K562 (cell line): Measurements from ENCODE around the gene HECW1. TPM values are rescaled to one million over a fixed set of nuclear protein-coding genes. Genes with fewer than 3 reads are reported as not detected.

ENCODE experiments used
- ATAC-seq: fragments of 200-7000 bp; cut with Tn5 transposase; 3 replicates; pipeline ENCODE4 v1.9.1; 2020; ENCODE audit warnings: moderate library complexity
- BruUV-seq: library from RNA; stranded (reverse); fragments of 400-500 nt; replicated peaks from 2 replicates; lab custom pipeline; 2021; lab: Mats Ljungman, UMichigan
- CTCF ChIA-PET: fragments of 300-600 bp; formaldehyde crosslinking; extraction: SDS; loops from one replicate; lab custom pipeline; 2021; ENCODE audit warnings: low intra/inter-chr PET ratio; lab: Yijun Ruan, JAX
- POLR2A ChIA-PET: fragments of 300-600, 350-650 bp; sonication (Branson Sonifier 250); formaldehyde crosslinking; extraction: SDS; loops from one replicate; lab custom pipeline; 2021; ENCODE audit warnings: antibody characterized with exemption, inconsistent platforms; lab: Yijun Ruan, JAX
- DNase-seq, 4 experiments: peaks; one replicate each; pipeline versions ENCODE4 v3.0.0 to v3.0.0-alpha.2; 2011 to 2018; ENCODE audit warnings: low spot score in 3 of 4, mixed read lengths in 3 of 4; ENCODE audit errors: extremely low read depth in 1 of 4
- FAIRE-seq: peaks from 2 replicates; lab custom pipeline; 2011; peaks lifted over from hg19 to GRCh38; lab: Jason Lieb, UNC
- H2AFZ ChIP-seq: 2 replicates; pipeline ENCODE4 v1.6.0; 2011; ENCODE audit warnings: low read depth, low read length, control low read depth, inconsistent platforms
- H3K27ac ChIP-seq: fragments of 200-600 bp; 3 replicates; pipeline ENCODE4 v1.8.0; 2011; ENCODE audit warnings: low read depth, mild to moderate bottlenecking, control low read depth, inconsistent platforms, low read length, moderate library complexity, mixed read lengths; ENCODE audit errors: extremely low read depth
- H3K27me3 ChIP-seq, 2 experiments: fragments of 300-600 bp in 1 of 2; 2 replicates in 1 of 2; 3 replicates in 1 of 2; pipeline versions ENCODE4 v1.6.0 to v1.8.0; 2011; ENCODE audit warnings: inconsistent platforms in 2 of 2, low read length in 2 of 2, mild to moderate bottlenecking in 1 of 2, mixed read lengths in 1 of 2, moderate library complexity in 1 of 2; ENCODE audit not compliant: control insufficient read depth in 2 of 2, insufficient read depth in 2 of 2
- H3K36me3 ChIP-seq: fragments of 300-600 bp; 3 replicates; pipeline ENCODE4 v1.8.0; 2011; ENCODE audit warnings: mild to moderate bottlenecking, low read length, inconsistent platforms; ENCODE audit not compliant: control insufficient read depth, insufficient read depth
- H3K4me1 ChIP-seq, 2 experiments: fragments of 200-600 bp in 1 of 2; replicated peaks in 1 of 2; 2 replicates in 1 of 2; 3 replicates in 1 of 2; pipeline versions ENCODE4 v1.5.1 to v1.8.0; 2011; ENCODE audit warnings: inconsistent platforms in 2 of 2, low read length in 2 of 2, mild to moderate bottlenecking in 1 of 2, mixed read lengths in 1 of 2, moderate library complexity in 1 of 2; ENCODE audit not compliant: control insufficient read depth in 2 of 2, insufficient read depth in 2 of 2
- H3K4me2 ChIP-seq: 2 replicates; pipeline ENCODE4 v1.6.1; 2011; ENCODE audit warnings: low read length, control low read depth, inconsistent platforms, mixed read lengths; ENCODE audit not compliant: insufficient read depth
- H3K4me3 ChIP-seq: fragments of 200-600 bp; sonication (generic), shearing (Covaris generic); 2 replicates; pipeline ENCODE4 v1.5.1; 2016; ENCODE audit warnings: control low read depth, inconsistent platforms
- H3K79me2 ChIP-seq: fragments of 200-600 bp; 3 replicates; pipeline ENCODE4 v1.8.0; 2011; ENCODE audit warnings: low read length, inconsistent platforms; ENCODE audit not compliant: control insufficient read depth, insufficient read depth
- H3K9ac ChIP-seq, 2 experiments: 2 replicates each; pipeline versions ENCODE4 v1.6.0 to v1.6.1; 2011; ENCODE audit warnings: low read depth in 2 of 2, low read length in 2 of 2, control low read depth in 1 of 2, inconsistent platforms in 1 of 2, mild to moderate bottlenecking in 1 of 2, mixed read lengths in 1 of 2; ENCODE audit not compliant: insufficient read depth in 1 of 2
- H3K9me1 ChIP-seq: one replicate; pipeline ENCODE4 v1.6.0; 2011; ENCODE audit warnings: inconsistent platforms, mild to moderate bottlenecking, low read length, moderate library complexity; ENCODE audit not compliant: control insufficient read depth, insufficient read depth
- H3K9me3 ChIP-seq: replicated peaks from 2 replicates; pipeline ENCODE4 v1.5.1; 2011; ENCODE audit warnings: low read depth, low read length, inconsistent platforms; ENCODE audit not compliant: control insufficient read depth, insufficient read depth
- H4K20me1 ChIP-seq: replicated peaks from 2 replicates; pipeline ENCODE4 v1.6.1; 2011; ENCODE audit warnings: low read length, inconsistent platforms, mixed read lengths; ENCODE audit not compliant: control insufficient read depth, insufficient read depth
- CEBPG ChIP-seq, 3 experiments: fragments of 200-800 bp in 1 of 3; sonication (Bioruptor generic) in 1 of 3; sonication (generic) in 1 of 3; formaldehyde crosslinking in 1 of 3; IDR thresholded peaks in 2 of 3; conservative IDR thresholded peaks in 1 of 3; 2 replicates each; pipeline versions ENCODE4 v1.6.1 to v1.8.0; 2016 to 2022; ENCODE audit warnings: missing compliant biosample characterization in 2 of 3, missing genetic modification characterization in 2 of 3, mild to moderate bottlenecking in 1 of 3, missing genetic modification reagents in 1 of 3
- EGR1 ChIP-seq: fragments of 450-650 bp; conservative IDR thresholded peaks from 2 replicates; pipeline ENCODE4 v1.6.1; 2017; ENCODE audit warnings: mild to moderate bottlenecking
- FUS ChIP-seq: fragments of 200-400 bp; formaldehyde crosslinking; optimal IDR thresholded peaks from 2 replicates; pipeline ENCODE3; 2017; ENCODE audit warnings: low read depth, low read length
- SMAD4 ChIP-seq: fragments of 250-450 bp; sonication (Bioruptor Pico); conservative IDR thresholded peaks from 2 replicates; pipeline ENCODE4 v1.8.0; 2021; ENCODE audit warnings: inconsistent platforms, mild to moderate bottlenecking, moderate library complexity
- TGIF2 ChIP-seq: sonication (generic); formaldehyde crosslinking; IDR thresholded peaks from 2 replicates; pipeline ENCODE4 v1.8.1; 2022; ENCODE audit warnings: mild to moderate bottlenecking, missing genetic modification reagents, moderate library complexity
- ZKSCAN1 ChIP-seq: fragments of 150-350 bp; IDR thresholded peaks from 2 replicates; pipeline ENCODE4 v1.6.1; 2016; ENCODE audit warnings: low read depth, low read length
- ZKSCAN3 ChIP-seq: fragments of 250-450 bp; sonication (Bioruptor Pico); IDR thresholded peaks from 2 replicates; pipeline ENCODE4 v1.4.0; 2020
- ZNF165 ChIP-seq: fragments of 250-450 bp; sonication (Bioruptor Pico); IDR thresholded peaks from 2 replicates; pipeline ENCODE4 v1.4.0; 2020; ENCODE audit warnings: borderline replicate concordance
- WGBS: fragments of 100-300 bp; shearing (Covaris generic); methylation state at CpG from one replicate; pipeline ENCODE4 v1.1.6; 2016; ENCODE audit warnings: low coverage, mixed read lengths; ENCODE audit not compliant: insufficient coverage; ENCODE audit errors: missing lambda C conversion rate; 5-methylcytosine and 5-hydroxymethylcytosine counted together
- in situ Hi-C: fragments of 300-500 bp; cut with MboI; formaldehyde crosslinking; loops from 4 replicates; pipeline ENCODE4 v1.15.0; 2018; ENCODE audit warnings: inconsistent platforms, mixed read lengths
- intact Hi-C: fragments of 100-400 bp; cut with micrococcal nuclease; formaldehyde crosslinking; loops from 2 replicates; pipeline ENCODE4 v1.14.2; 2022
- polyA plus RNA-seq, 8 experiments: library from polyadenylated mRNA; depleted of rRNA in 4 of 8; stranded (reverse) in 5 of 8; unstranded in 3 of 8; fragments of >200 nt; fragmentation: Nextera tagmentation in 2 of 8; fragmentation: Illumina TruSeq in 1 of 8; extraction: Ambion mirVana in 2 of 8; extraction: Trizol in 1 of 8; gene quantifications; 2 replicates each; pipeline versions ENCODE4 v1.2.1 to v1.2.3, GENCODE V29; 2011 to 2014; ENCODE audit warnings: inconsistent platforms in 1 of 8, missing spikeins in 1 of 8
- total RNA-seq, 7 experiments: library from RNA; depleted of rRNA in 6 of 7; stranded (reverse); fragments of >200 nt in 6 of 7; fragmentation: Illumina TruSeq in 2 of 7; extraction: Trizol in 2 of 7; gene quantifications; 2 replicates each; pipeline versions ENCODE4 v1.2.1 to v1.2.3, GENCODE V29; 2011 to 2021; ENCODE audit warnings: low replicate concordance in 1 of 7
- TF ChIP-seq, protein P1 (sequence below): fragments of 450-650 bp; IDR thresholded peaks from 2 replicates; pipeline ENCODE4 v1.6.1; 2018; ENCODE audit warnings: mild to moderate bottlenecking, low read depth; ENCODE audit not compliant: partially characterized antibody

HECW1 gene
- total and polyA plus RNA-seq, 9 of the 15 experiments (the other 6 are each of a cell fraction or from before 2014, with no cell fraction given): 0.07 to 0.31 (median 0.13) TPM; not detected in 4

DNA sequence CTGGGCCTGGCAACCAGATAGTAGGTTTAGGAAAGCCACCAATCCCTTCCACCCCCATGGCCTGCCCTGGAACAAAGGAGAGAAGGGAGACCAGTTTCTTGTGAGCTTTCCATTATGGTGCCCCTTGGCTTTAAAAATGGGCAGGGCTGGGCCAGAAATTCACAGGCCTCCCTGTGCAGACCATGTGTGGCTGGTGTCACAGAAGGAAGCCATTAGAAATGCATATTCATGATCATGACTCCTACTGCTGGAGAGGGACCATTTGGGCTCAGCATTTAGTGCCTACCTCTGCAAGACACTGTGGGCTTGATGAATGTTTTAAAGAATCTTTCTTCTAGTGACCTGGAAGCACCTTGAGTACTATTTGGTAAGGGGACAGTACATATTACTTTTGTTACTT is 108.3 kb downstream of the HECW1 start (continued):
- TF ChIP-seq FUS (no peak), CEBPG (CRISPR knock-in tag; IDR thresholded peaks at IDR 0.05) (no peak), CEBPG (tag; conservative IDR thresholded peaks at IDR 0.05 in 1 of 2, IDR thresholded peaks at IDR 0.05 in 1 of 2) (no peak), SMAD4 (no peak), ZKSCAN3 (CRISPR knock-in tag) (no peak), TGIF2 (CRISPR knock-in tag) (no peak)
- TF ChIP-seq, protein P1, sequence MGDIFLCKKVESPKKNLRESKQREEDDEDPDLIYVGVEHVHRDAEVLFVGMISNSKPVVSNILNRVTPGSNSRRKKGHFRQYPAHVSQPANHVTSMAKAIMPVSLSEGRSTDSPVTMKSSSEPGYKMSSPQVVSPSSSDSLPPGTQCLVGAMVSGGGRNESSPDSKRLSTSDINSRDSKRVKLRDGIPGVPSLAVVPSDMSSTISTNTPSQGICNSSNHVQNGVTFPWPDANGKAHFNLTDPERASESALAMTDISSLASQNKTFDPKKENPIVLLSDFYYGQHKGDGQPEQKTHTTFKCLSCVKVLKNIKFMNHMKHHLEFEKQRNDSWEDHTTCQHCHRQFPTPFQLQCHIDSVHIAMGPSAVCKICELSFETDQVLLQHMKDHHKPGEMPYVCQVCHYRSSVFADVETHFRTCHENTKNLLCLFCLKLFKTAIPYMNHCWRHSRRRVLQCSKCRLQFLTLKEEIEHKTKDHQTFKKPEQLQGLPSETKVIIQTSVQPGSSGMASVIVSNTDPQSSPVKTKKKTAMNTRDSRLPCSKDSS: no peak

DNA sequence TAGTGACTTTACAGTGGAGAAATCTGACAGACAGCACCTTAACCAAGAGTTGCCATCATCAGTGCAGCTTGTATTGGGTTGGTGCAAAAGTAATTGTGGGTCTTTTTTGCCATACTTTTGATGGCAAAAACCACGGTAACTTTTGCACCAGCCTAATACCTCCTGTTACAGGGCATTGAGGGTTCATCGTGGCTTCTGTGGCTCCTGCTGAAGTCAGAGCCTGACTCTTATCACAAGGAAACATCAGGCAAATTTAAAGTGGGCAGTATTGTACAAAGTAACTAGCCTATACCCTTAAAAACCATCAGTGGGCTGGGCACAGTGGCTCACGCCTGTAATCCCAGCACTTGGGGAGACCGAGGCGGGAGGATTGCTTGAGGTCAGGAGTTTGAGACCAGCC is 117.4 kb downstream of the HECW1 start:
- H3K4me1 ChIP-seq: no peaks in the 10 kb centered on the region
- 1% methylated on average over 5 of the region's 5 CpGs for WGBS
- no TSS peak for BruUV-seq
- intact Hi-C loops (no loop called here), in situ Hi-C loops (no loop called here)
- H3K9me1 ChIP-seq: no peaks in the 10 kb centered on the region
- H3K27me3 ChIP-seq: peaks cover 7 to 20% of the 10 kb centered on the region in 2 experiments; a peak in 3 of 5 replicates
- H3K79me2 ChIP-seq: no peaks in the 10 kb centered on the region
- no peaks in the 10 kb centered on the region for H4K20me1 ChIP-seq
- ChIA-PET CTCF (no interaction called here), POLR2A (interaction anchor here (0.7 kb wide), 1 partner anchor 52 kb away, joined by 3 read pairs; no protein-coding TSS in a partner anchor)
- no peak overlapping the region for H3K4me2 ChIP-seq
- ATAC-seq (no peak), DNase-seq (no peak), FAIRE-seq (no peak)
- no peaks in the 10 kb centered on the region for H3K9me3 ChIP-seq
- H3K36me3 ChIP-seq: no peaks in the 10 kb centered on the region
- TF ChIP-seq EGR1 (no peak), ZNF165 (no peak), ZKSCAN1 (no peak)
- H2AFZ ChIP-seq: no peak overlapping the region
- no peak overlapping the region for H3K9ac ChIP-seq
- no peak overlapping the region for H3K27ac ChIP-seq
- no peak overlapping the region for H3K4me3 ChIP-seq
